GM12878 (cell line): ENCODE data around the gene STAT3. TPM values are rescaled to one million over a fixed set of nuclear protein-coding genes. Genes with fewer than 3 reads are reported as not detected.

Experiments
- ATAC-seq: fragments of 200-7000 bp; cut with Tn5 transposase; 3 replicates; pipeline ENCODE4 v1.9.1; 2020; ENCODE audit warnings: mild to moderate bottlenecking, moderate library complexity
- BruUV-seq: library from RNA; stranded (reverse); fragments of 400-500 nt; replicated peaks from 2 replicates; lab custom pipeline; 2021; lab: Mats Ljungman, UMichigan
- CTCF ChIA-PET: fragments of 300-600 bp; sonication (Branson Sonifier 250); formaldehyde crosslinking; extraction: SDS; loops from one replicate; lab custom pipeline; 2021; ENCODE audit warnings: inconsistent platforms; lab: Yijun Ruan, JAX
- POLR2A ChIA-PET: fragments of 350-600 bp; formaldehyde crosslinking; extraction: SDS; loops from one replicate; lab custom pipeline; 2021; ENCODE audit warnings: inconsistent platforms; lab: Charles Lee
- RAD21 ChIA-PET: fragments of 300-600 bp; sonication (Branson Sonifier 250); formaldehyde crosslinking; loops from one replicate; lab custom pipeline; 2023; ENCODE audit warnings: antibody characterized with exemption; ENCODE audit not compliant: unreplicated experiment; lab: Charles Lee
- SMC1A ChIA-PET: fragments of 300-600 bp; sonication (Branson Sonifier 250); formaldehyde crosslinking; loops from one replicate; lab custom pipeline; 2023; ENCODE audit not compliant: unreplicated experiment, uncharacterized antibody; lab: Charles Lee
- DNase-seq: peaks from one replicate; pipeline ENCODE4 v3.0.0-alpha.2; 2011; ENCODE audit warnings: low read depth, low spot score
- FAIRE-seq: peaks from 3 replicates; lab custom pipeline; 2011; peaks lifted over from hg19 to GRCh38; lab: Jason Lieb, UNC
- H2AFZ ChIP-seq: 2 replicates; pipeline ENCODE4 v1.6.0; 2011; ENCODE audit warnings: low read depth, low read length, control low read depth; ENCODE audit not compliant: control insufficient read depth
- H3K27ac ChIP-seq: 2 replicates; pipeline ENCODE4 v1.5.1; 2011; ENCODE audit warnings: control low read depth; ENCODE audit not compliant: control insufficient read depth, insufficient read depth
- H3K27me3 ChIP-seq, 2 experiments: replicated peaks in 1 of 2; 2 replicates each; pipeline versions ENCODE4 v1.6.0 to v1.6.1; 2011; ENCODE audit warnings: low read length in 1 of 2; ENCODE audit not compliant: control insufficient read depth in 2 of 2, insufficient read depth in 2 of 2
- H3K36me3 ChIP-seq, 2 experiments: 2 replicates each; pipeline ENCODE4 v1.5.1; 2011; ENCODE audit warnings: low read length in 1 of 2; ENCODE audit not compliant: control insufficient read depth in 2 of 2, insufficient read depth in 2 of 2
- H3K4me1 ChIP-seq: 2 replicates; pipeline ENCODE4 v1.6.1; 2011; ENCODE audit warnings: mild to moderate bottlenecking, low read length, moderate library complexity, mixed read lengths; ENCODE audit not compliant: control insufficient read depth, insufficient read depth
- H3K4me2 ChIP-seq: 2 replicates; pipeline ENCODE4 v1.6.0; 2011; ENCODE audit warnings: control low read depth; ENCODE audit not compliant: control insufficient read depth, insufficient read depth
- H3K4me3 ChIP-seq: fragments of 200-600 bp; sonication (generic); 2 replicates; pipeline ENCODE4 v1.5.1; 2016
- H3K79me2 ChIP-seq: 2 replicates; pipeline ENCODE4 v1.6.0; 2011; ENCODE audit warnings: low read length; ENCODE audit not compliant: control insufficient read depth, insufficient read depth
- H3K9ac ChIP-seq: 2 replicates; pipeline ENCODE4 v1.8.0; 2011; ENCODE audit warnings: low read length, control low read depth, mixed read lengths; ENCODE audit not compliant: control insufficient read depth, insufficient read depth
- H3K9me3 ChIP-seq: replicated peaks from 3 replicates; pipeline ENCODE4 v1.5.1; 2011; ENCODE audit warnings: mild to moderate bottlenecking, low read length; ENCODE audit not compliant: control insufficient read depth, insufficient read depth
- H4K20me1 ChIP-seq: 2 replicates; pipeline ENCODE4 v1.6.0; 2011; ENCODE audit not compliant: control insufficient read depth, insufficient read depth
- CEBPB ChIP-seq, 2 experiments: fragments of 150-350 bp in 1 of 2; IDR thresholded peaks; 2 replicates each; pipeline ENCODE4 v1.6.1; 2012 to 2014; ENCODE audit warnings: low read depth in 2 of 2, low read length in 2 of 2, borderline replicate concordance in 1 of 2, inconsistent platforms in 1 of 2
- EP300 ChIP-seq, 2 experiments: fragments of 150-350 bp in 1 of 2; IDR thresholded peaks; 2 replicates each; pipeline ENCODE4 v1.6.1; 2011 to 2012; ENCODE audit warnings: low read depth in 2 of 2, low read length in 2 of 2, borderline replicate concordance in 1 of 2, improper control_type of control experiment in 1 of 2, inconsistent platforms in 1 of 2; ENCODE audit not compliant: control insufficient read depth in 1 of 2
- GATAD2B ChIP-seq: fragments of 450-650 bp; conservative IDR thresholded peaks from 2 replicates; pipeline ENCODE4 v1.6.1; 2017; ENCODE audit warnings: low read depth, mild to moderate bottlenecking, moderate library complexity
- HDGF ChIP-seq: fragments of 450-650 bp; IDR thresholded peaks from 2 replicates; pipeline ENCODE4 v1.6.1; 2016; ENCODE audit warnings: antibody characterized with exemption
- KLF5 ChIP-seq: fragments of 450-650 bp; IDR thresholded peaks from 2 replicates; pipeline ENCODE4 v1.6.1; 2014; ENCODE audit warnings: mild to moderate bottlenecking; ENCODE audit not compliant: partially characterized antibody
- SIX5 ChIP-seq: IDR thresholded peaks from 2 replicates; pipeline ENCODE4 v1.6.1; 2011; ENCODE audit warnings: mild to moderate bottlenecking, low read depth, low read length, moderate library complexity; ENCODE audit not compliant: severe bottlenecking
- TCF3 ChIP-seq: IDR thresholded peaks from 2 replicates; pipeline ENCODE4 v1.6.1; 2012; ENCODE audit warnings: low read depth, mild to moderate bottlenecking, low read length, borderline replicate concordance; ENCODE audit not compliant: insufficient read depth
- WGBS: methylation state at CpG from one replicate; pipeline ENCODE4 v1.1.6; 2016; ENCODE audit warnings: low lambda C conversion rate; ENCODE audit not compliant: insufficient replicate concordance, insufficient coverage; ENCODE audit errors: missing lambda C conversion rate; 5-methylcytosine and 5-hydroxymethylcytosine counted together
- in situ Hi-C: fragments of 300-500 bp; cut with MboI; formaldehyde crosslinking; loops from 9 replicates; pipeline ENCODE4 v1.14.3; 2018; ENCODE audit warnings: mixed read lengths
- intact Hi-C: fragments of 100-400 bp; cut with micrococcal nuclease; formaldehyde crosslinking; loops from one replicate; pipeline ENCODE4 v1.14.2; 2022; ENCODE audit not compliant: unreplicated experiment
- polyA plus RNA-seq, 11 experiments: library from polyadenylated mRNA; depleted of rRNA in 4 of 11; unstranded in 6 of 11; stranded (reverse) in 5 of 11; fragments of >200 nt; fragmentation: Nextera tagmentation in 4 of 11; fragmentation: Illumina TruSeq in 1 of 11; extraction: Ambion mirVana in 4 of 11; extraction: Trizol in 1 of 11; gene quantifications; 1 replicate in 1 of 11; 2 replicates in 10 of 11; pipeline versions ENCODE4 v1.2.1 to v1.2.3, GENCODE V29; 2011 to 2016; ENCODE audit warnings: inconsistent platforms in 2 of 11, missing spikeins in 2 of 11, low read depth in 1 of 11
- total RNA-seq, 4 experiments: library from RNA; depleted of rRNA in 3 of 4; stranded (reverse); fragments of >200 nt in 3 of 4; fragmentation: Illumina TruSeq in 1 of 4; extraction: Trizol in 1 of 4; gene quantifications; 2 replicates each; pipeline versions ENCODE4 v1.2.1 to v1.2.3, GENCODE V29; 2013 to 2021

The STAT3 gene
- total and polyA plus RNA-seq, 10 of the 15 experiments (the other 5 are each of a cell fraction or from before 2014, with no cell fraction given), result 18.4 to 96.4 (median 60.9) TPM

DNA sequence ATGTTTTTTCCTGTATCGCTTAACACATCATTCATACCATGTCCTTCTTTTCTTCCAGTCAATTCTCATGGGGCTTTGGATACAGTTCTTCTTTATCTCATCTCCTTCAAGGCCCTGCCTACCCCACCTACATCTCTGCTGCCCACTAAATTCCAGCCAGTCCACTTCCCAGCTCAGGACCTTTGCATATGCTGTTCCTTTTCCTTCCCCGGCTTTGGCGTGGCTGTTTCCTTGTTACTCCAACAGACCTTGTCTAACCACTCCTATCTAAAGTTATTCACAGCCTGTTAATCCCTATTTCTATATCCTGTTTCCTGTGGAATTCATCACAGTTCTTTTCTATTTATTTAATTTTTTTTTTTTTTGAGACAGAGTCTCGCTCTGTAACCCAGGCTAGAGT lies 6.6 kb upstream of the STAT3 start:
- TF ChIP-seq CEBPB (IDR thresholded peaks at IDR 0.05; ENCODE audit: borderline replicate concordance in 1 of 2, low read depth in 2 of 2, low read length in 2 of 2), result no peak
- TF ChIP-seq HDGF, result no peak
- TF ChIP-seq KLF5, result no peak
- TF ChIP-seq TCF3, result no peak
- no peak for TF ChIP-seq GATAD2B
- no peak for TF ChIP-seq EP300 (IDR thresholded peaks at IDR 0.05; ENCODE audit: borderline replicate concordance in 1 of 2, control insufficient read depth in 1 of 2, low read depth in 2 of 2, low read length in 2 of 2)
- TF ChIP-seq SIX5, result no peak
- BruUV-seq, result no TSS peak
- H3K27me3 ChIP-seq, result no peaks in the 10 kb centered on the region

More for the DNA sequence above, 6.6 kb upstream of the STAT3 start:
- H4K20me1 ChIP-seq, result no peaks in the 10 kb centered on the region
- CTCF ChIA-PET, result interaction anchor here (0.9 to 7.0 kb wide), 3 partner anchors 8 to 71 kb away, joined by 4 to 52 read pairs (median 36); no protein-coding TSS in a partner anchor
- H3K9ac ChIP-seq, result no peak overlapping the region
- in situ Hi-C loops (no loop called here), intact Hi-C loops (no loop called here)
- RAD21 ChIA-PET, result interaction anchor here (1.2 to 1.5 kb wide), 2 partner anchors 57 to 72 kb away, joined by 3 to 4 read pairs; no protein-coding TSS in a partner anchor
- no peaks in the 10 kb centered on the region for H3K36me3 ChIP-seq
- ATAC-seq, result no peak
- SMC1A ChIA-PET, result interaction anchor here (0.7 to 22.3 kb wide), 4 partner anchors 13 to 75 kb away, joined by 3 to 528 read pairs (median 3); no protein-coding TSS in a partner anchor
- H3K4me1 ChIP-seq, result peaks cover 20% of the 10 kb centered on the region
- POLR2A ChIA-PET, result interaction anchor here (0.7 to 2.2 kb wide), 4 partner anchors 10 to 309 kb away, joined by 3 to 6 read pairs (median 3); no protein-coding TSS in a partner anchor
- no peak overlapping the region for H2AFZ ChIP-seq
- H3K27ac ChIP-seq, result no peak overlapping the region
- no peaks in the 10 kb centered on the region for H3K9me3 ChIP-seq
- 89% methylated on average over 4 of the region's 4 CpGs for WGBS
- no peak for DNase-seq
- FAIRE-seq, result no peak
- no peak overlapping the region for H3K4me3 ChIP-seq
- no peaks in the 10 kb centered on the region for H3K79me2 ChIP-seq
- H3K4me2 ChIP-seq, result no peak overlapping the region
